ENCODE data around the gene ETV6. TPM values are rescaled to one million over a fixed set of nuclear protein-coding genes. Genes with fewer than 3 reads are reported as not detected.

ETV6 gene
- total and polyA plus RNA-seq, 9 of the 15 experiments (the other 6 are each of a cell fraction or from before 2014, with no cell fraction given): 0.81 to 12.7 (median 4.1) TPM

DNA sequence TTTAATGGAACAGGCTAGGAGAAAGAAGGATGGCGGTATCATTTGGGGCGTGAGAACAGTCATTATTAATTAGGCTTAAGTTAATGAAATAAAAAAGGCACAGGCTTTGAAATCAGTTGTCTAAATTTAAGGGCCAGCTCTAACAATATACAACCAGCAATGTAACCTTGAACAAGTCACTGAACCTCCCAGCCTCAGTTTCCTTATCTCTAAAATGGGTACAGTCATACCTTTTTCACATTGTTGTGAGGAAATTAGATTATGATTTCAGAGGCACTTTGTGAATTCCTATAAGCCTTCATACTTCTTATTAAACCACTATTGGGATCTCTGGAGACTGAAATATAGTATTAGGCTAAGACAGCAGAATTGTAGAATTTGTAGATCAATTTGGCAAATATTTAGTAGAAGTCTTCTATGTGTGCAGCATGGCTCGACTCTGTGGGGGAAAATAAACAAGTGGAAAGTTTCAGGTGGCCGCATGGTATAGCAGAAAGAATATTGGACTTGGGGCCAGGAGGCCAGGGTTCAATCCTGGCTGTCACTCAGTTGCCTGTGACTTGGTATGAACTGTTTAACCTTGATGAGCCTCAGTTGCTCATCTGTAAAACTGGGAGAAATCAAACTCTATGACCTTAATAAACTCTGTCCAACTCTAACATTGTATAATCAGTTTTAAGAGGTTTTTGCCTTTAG, 117.7 kb downstream of the ETV6 start:
- no peaks in the 10 kb centered on the region for H3K79me2 ChIP-seq (ENCODE audit: control insufficient read depth, insufficient read depth, low read length)

DNA sequence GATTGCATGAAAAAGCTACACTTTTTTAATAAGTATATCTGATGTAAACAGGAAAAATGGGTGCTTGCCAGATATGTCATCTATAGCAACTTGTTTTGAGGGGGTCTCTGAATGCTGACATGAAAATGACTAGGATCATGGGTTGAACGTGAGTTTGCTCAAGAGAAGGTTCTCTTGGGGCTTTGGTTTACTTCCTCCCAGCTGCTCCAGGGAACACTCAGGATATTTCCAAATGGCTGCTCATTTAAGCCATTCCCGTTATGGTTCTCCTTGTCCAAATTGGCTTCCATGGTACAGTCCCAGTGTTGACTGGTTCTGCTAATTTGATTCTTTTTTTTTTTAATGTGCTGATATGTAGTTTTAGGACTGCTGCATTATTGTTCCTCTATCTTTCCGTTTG, 118.3 kb downstream of the ETV6 start:
- Histone ChIP-seq H3K4me1 (replicated peaks in 1 of 2; ENCODE audit: control insufficient read depth in 2 of 2, insufficient read depth in 2 of 2, low read length in 2 of 2) (peaks cover 0 to 4% of the 10 kb centered on the region in 2 experiments; a peak in 1 of 5 replicates), H3K36me3 (ENCODE audit: control insufficient read depth, insufficient read depth, low read length) (no peaks in the 10 kb centered on the region), H4K20me1 (replicated peaks; ENCODE audit: control insufficient read depth, insufficient read depth, low read length) (no peaks in the 10 kb centered on the region), H3K27ac (ENCODE audit: extremely low read depth, low read depth, low read length) (no peak overlapping the region), H3K9me3 (replicated peaks; ENCODE audit: control insufficient read depth, insufficient read depth, low read depth, low read length) (no peaks in the 10 kb centered on the region), H2AFZ (ENCODE audit: low read depth, low read length) (no peak overlapping the region), H3K9ac (ENCODE audit: insufficient read depth in 1 of 2, low read depth in 2 of 2, low read length in 2 of 2) (no peak overlapping the region), H3K4me2 (ENCODE audit: insufficient read depth, low read length) (no peak overlapping the region), H3K4me3 (no peak overlapping the region), H3K9me1 (ENCODE audit: control insufficient read depth, insufficient read depth, low read length) (no peaks in the 10 kb centered on the region), H3K27me3 (ENCODE audit: control insufficient read depth in 2 of 2, insufficient read depth in 2 of 2, low read length in 2 of 2) (no peaks in the 10 kb centered on the region), H3K79me2 (ENCODE audit: control insufficient read depth, insufficient read depth, low read length) (no peaks in the 10 kb centered on the region)
- FAIRE-seq (no peak), DNase-seq (ENCODE audit: extremely low read depth in 1 of 4, low spot score in 3 of 4) (no peak), ATAC-seq (no peak)
- intact Hi-C loops (cut with micrococcal nuclease) (no loop called here), in situ Hi-C loops (cut with MboI) (no loop called here)
- BruUV-seq (replicated peaks): no TSS peak
- CTCF ChIA-PET (ENCODE audit: low intra/inter-chr PET ratio): interaction anchor here (0.6 kb wide), 1 partner anchor 1012 kb away, joined by 6 read pairs; no protein-coding TSS in a partner anchor
- TF ChIP-seq POLR2G (IDR thresholded peaks at IDR 0.05; ENCODE audit: low read depth, low read length) (no peak), ESRRA (IDR thresholded peaks at IDR 0.05; ENCODE audit: borderline replicate concordance, low read depth) (no peak), ZNF324 (CRISPR knock-in tag; IDR thresholded peaks at IDR 0.05) (no peak)
- TF ChIP-seq, protein P1, sequence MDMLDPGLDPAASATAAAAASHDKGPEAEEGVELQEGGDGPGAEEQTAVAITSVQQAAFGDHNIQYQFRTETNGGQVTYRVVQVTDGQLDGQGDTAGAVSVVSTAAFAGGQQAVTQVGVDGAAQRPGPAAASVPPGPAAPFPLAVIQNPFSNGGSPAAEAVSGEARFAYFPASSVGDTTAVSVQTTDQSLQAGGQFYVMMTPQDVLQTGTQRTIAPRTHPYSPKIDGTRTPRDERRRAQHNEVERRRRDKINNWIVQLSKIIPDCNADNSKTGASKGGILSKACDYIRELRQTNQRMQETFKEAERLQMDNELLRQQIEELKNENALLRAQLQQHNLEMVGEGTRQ (CRISPR knock-in tag; IDR thresholded peaks at IDR 0.05): no peak
- 52% methylated on average over 3 of the region's 3 CpGs for WGBS (ENCODE audit: insufficient coverage, low coverage, missing lambda C conversion rate)
- POLR2A ChIA-PET: no interaction called here

More for the DNA sequence above, 117.7 kb downstream of the ETV6 start:
- no peak overlapping the region for H3K4me3 ChIP-seq
- no peak overlapping the region for H2AFZ ChIP-seq (ENCODE audit: low read depth, low read length)
- no peaks in the 10 kb centered on the region for H3K27me3 ChIP-seq (ENCODE audit: control insufficient read depth in 2 of 2, insufficient read depth in 2 of 2, low read length in 2 of 2)
- no peak overlapping the region for H3K4me2 ChIP-seq (ENCODE audit: insufficient read depth, low read length)
- no peak overlapping the region for H3K27ac ChIP-seq (ENCODE audit: extremely low read depth, low read depth, low read length)
- intact Hi-C loops (cut with micrococcal nuclease) (no loop called here), in situ Hi-C loops (cut with MboI) (no loop called here)
- 69% methylated on average over 4 of the region's 4 CpGs for WGBS (ENCODE audit: insufficient coverage, low coverage, missing lambda C conversion rate)
- BruUV-seq (replicated peaks): no TSS peak
- ChIA-PET POLR2A (no interaction called here), CTCF (ENCODE audit: low intra/inter-chr PET ratio) (interaction anchor here (0.6 kb wide), 1 partner anchor 1013 kb away, joined by 6 read pairs; no protein-coding TSS in a partner anchor)
- no peak overlapping the region for H3K9ac ChIP-seq (ENCODE audit: insufficient read depth in 1 of 2, low read depth in 2 of 2, low read length in 2 of 2)
- no peak for ATAC-seq
- DNase-seq (ENCODE audit: extremely low read depth in 1 of 4, low spot score in 3 of 4): no peak
- TF ChIP-seq BCOR (IDR thresholded peaks at IDR 0.05) (peak; percentile 86), RBM25 (IDR thresholded peaks at IDR 0.05; ENCODE audit: low read depth, low read length, severe bottlenecking) (peak; percentile 99), ZNF586 (CRISPR knock-in tag; conservative IDR thresholded peaks at IDR 0.05) (no peak), U2AF1 (optimal IDR thresholded peaks at IDR 0.05; ENCODE audit: low read depth, low read length) (no peak), FOXP1 (CRISPR knock-in tag; IDR thresholded peaks at IDR 0.05) (no peak), ADNP (tag; IDR thresholded peaks at IDR 0.05) (peak; percentile 83), KDM1A (IDR thresholded peaks at IDR 0.05) (peak; percentile 47 to 52; a peak in 2 of 4 replicates), RCOR1 (IDR thresholded peaks at IDR 0.05; ENCODE audit: borderline replicate concordance in 1 of 2, low read depth in 2 of 2, low read length in 2 of 2) (0 out of 4 replicates have a peak, but pooled peaks of 1 of the 2 experiments have one; percentile 33), CHD4 (IDR thresholded peaks at IDR 0.05; ENCODE audit: insufficient read depth, insufficient replicate concordance, low read depth, low read length, poor library complexity, severe bottlenecking) (peak; percentile 85)
- peaks cover 0 to 4% of the 10 kb centered on the region in 2 experiments; a peak in 1 of 5 replicates for H3K4me1 ChIP-seq (replicated peaks in 1 of 2; ENCODE audit: control insufficient read depth in 2 of 2, insufficient read depth in 2 of 2, low read length in 2 of 2)
- H3K36me3 ChIP-seq (ENCODE audit: control insufficient read depth, insufficient read depth, low read length): no peaks in the 10 kb centered on the region
- no peak for FAIRE-seq
- no peaks in the 10 kb centered on the region for H4K20me1 ChIP-seq (replicated peaks; ENCODE audit: control insufficient read depth, insufficient read depth, low read length)
- H3K9me1 ChIP-seq (ENCODE audit: control insufficient read depth, insufficient read depth, low read length): no peaks in the 10 kb centered on the region
- no peaks in the 10 kb centered on the region for H3K9me3 ChIP-seq (replicated peaks; ENCODE audit: control insufficient read depth, insufficient read depth, low read depth, low read length)
